Brain pericyte (primary cell): ENCODE results near the gene LDAH.
"Not testable (repeated sequence)": the region's sequence is repeated elsewhere in the genome, so short reads cannot be mapped to it uniquely, and the experiment has no call there.

Experiments
- DNase-seq: peaks from one replicate; pipeline ENCODE4 v3.0.0-alpha.2; 2012; ENCODE audit warnings: low read depth, low spot score

Gene LDAH

DNA sequence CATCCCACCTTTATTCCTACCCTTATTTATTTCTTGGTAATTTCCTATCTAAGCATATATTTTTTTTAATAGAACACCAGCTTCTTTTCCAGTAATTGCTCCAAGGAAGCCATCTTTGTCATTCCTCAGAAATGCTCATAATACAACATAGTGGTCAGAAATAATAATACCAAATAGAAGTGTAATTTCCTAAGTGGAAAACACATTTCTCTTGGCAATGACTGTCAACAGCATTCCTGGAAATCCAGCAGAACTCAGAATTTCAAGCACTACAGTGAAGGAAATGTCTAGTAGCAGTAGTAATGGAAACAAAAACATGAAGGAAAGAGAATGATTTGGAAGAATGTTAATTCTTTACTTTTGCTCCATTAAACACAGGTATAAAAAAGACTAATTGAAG lies 99.4 kb downstream of the LDAH start:
- DNase-seq = no peak

DNA sequence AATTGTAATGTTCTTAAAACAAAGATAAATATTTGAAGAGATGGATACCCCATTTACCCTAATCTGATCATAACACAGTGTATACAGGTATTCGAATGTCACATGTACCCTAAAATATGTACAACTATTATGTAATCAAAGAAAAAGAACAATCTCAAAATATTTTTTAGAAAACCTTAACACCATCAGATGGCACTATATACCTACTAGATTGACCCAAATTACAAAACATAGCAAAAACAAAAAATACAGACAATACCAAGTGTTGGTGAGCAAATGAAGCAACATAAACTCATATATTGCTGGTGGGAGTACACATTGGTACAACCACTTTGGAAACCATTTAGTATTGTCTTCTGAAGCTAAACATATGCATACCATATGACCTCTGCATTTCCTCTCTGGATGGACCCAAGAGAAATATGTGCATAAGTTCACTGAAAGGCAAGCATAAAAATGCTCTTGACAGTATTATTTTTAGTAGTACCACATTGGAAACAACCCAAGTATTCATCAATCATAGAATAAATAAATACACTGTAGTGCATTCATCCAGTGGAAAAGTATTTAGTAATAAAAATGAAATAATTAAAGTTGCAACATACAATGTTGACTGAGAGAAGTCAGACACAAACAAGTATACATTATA lies 100.2 kb downstream of the LDAH start:
- no peak for DNase-seq

DNA sequence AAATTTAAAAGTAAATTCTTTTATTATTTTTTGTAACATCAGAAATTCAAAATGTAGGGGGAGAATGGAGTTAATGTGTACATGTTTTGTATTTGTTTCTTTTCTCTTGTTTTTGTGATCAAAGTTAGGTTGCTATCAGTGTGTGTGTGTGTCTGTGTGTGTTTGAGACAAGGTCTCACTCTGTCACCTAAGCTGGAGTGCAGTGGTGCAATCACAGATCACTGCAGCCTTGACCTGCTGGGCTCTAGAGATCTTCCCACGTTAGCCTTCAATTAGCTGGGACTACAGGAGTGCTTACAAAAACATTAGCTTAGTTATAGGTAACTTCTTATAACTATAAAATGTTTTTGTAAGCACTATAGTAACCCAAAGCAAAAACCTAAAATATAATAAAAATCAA lies 105.3 kb downstream of the LDAH start:
- no peak for DNase-seq

DNA sequence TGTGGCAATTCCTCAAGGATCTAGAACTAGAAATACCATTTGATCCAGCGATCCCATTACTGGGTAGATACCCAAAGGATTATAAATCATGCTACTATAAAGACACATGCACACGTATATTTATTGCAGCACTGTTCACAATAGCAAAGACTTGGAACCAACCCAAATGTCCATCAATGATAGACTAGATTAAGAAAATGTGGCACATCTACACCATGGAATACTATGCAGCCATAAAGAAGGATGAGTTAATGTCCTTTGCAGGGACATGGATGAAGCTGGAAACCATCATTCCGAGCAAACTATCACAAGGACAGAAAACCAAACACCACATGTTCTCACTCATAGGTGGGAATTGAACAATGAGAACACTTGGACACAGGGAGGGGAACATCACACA lies 106.7 kb downstream of the LDAH start:
- not testable (repeated sequence) for DNase-seq

DNA sequence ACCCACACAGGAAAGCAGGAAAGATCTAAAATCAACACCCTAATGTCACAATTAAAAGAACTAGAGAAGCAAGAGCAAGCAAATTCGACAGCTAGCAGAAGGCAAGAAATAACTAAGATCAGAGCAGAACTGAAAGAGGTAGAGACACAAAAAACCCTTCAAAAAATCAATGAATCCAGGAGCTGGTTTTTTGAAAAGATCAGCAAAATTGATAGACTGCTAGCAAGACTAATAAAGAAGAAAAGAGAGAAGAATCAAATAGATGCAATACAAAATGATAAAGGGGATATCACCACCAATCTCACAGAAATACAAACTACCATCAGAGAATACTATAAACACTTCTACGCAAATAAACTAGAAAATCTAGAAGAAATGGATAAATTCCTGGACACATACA lies 108.5 kb downstream of the LDAH start:
- DNase-seq = not testable (repeated sequence)

DNA sequence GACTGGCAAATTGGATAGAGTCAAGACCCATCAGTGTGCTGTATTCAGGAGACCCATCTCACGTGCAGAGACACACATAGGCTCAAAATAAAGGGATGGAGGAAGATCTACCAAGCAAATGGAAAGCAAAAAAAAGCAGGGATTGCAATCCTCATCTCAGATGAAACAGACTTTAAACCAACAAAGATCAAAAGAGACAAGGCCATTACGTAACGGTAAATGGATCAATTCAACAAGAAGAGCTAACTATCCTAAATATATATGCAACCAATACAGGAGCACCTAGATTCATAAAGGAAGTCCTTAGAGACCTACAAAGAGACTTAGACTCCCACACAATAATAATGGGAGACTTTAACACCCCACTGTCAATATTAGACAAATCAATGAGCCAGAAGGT lies 109.3 kb downstream of the LDAH start:
- not testable (repeated sequence) for DNase-seq

DNA sequence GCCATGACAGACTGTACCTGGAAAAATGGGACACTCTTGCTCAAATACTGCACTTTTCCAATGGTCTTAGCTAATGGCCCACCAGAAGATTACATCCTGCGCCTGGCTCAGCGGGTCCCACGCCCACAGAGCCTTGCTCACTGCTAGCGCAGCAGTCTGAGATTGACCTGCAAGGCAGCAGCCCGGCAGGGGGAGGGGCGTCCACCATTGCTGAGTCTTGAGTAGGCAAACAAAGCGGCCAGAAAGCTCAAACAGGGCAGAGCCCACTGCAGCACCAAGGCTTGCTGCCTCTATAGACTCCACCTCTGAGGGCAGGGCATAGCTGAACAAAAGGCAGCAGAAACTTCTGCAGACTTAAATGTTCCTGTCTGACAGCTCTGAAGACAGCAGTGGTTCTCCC lies 111.3 kb downstream of the LDAH start:
- DNase-seq = not testable (repeated sequence)

DNA sequence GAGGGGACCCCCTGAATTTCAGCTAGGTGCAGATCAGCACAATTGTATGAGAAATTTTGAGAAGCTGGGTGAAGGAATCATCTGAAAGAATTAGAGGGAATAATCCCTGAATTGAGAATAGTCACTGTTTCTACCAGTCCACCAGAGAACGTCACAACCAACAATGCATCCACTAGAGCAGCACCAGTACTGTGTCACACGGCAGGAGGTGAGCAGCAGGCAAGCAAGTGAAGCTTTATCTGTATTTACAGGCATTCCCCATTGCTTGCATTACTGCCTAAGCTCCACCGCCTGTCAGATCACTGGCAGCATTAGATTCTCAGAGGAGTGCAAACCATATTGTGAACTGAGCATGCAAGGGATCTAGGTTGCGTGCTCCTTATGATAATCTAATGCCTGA lies 115.3 kb downstream of the LDAH start:
- DNase-seq = no peak

DNA sequence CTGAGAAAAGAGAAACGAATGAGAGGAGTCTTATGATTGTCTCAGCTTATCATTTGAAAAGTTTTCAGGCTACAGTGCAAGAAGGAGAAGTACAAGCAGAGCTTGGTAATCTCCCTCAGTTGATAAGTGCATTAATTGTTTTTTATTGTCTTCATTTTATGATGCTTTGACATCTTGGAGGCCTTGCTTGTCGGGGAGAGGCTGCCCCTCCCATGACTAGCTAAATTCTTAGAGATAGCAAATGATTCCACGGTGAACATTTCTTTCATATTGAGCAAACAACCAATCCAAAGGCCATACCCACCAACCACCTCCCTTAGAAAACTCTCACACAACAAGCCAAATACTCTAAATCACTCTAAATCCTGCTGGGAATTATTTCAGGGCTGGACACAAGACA lies 116.1 kb downstream of the LDAH start:
- no peak for DNase-seq

DNA sequence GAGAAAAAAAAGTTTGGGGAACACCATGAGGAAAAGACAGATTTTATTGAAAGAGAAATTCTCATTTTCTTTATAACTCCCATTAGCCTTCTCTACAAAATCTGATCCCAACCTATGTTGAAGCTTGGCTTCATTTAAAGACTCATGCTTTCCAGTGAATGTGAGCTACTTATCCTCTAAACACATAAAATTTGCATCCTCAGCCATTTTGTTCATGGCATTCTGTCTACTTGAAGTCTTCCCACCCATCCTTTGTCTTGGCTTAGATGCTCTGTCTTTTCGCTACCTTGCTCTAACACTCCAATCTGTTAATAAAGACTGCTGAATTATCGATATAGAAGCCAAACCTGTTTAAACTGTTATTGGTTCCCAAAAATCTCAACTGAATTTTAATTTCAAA lies 116.7 kb downstream of the LDAH start:
- no peak for DNase-seq

DNA sequence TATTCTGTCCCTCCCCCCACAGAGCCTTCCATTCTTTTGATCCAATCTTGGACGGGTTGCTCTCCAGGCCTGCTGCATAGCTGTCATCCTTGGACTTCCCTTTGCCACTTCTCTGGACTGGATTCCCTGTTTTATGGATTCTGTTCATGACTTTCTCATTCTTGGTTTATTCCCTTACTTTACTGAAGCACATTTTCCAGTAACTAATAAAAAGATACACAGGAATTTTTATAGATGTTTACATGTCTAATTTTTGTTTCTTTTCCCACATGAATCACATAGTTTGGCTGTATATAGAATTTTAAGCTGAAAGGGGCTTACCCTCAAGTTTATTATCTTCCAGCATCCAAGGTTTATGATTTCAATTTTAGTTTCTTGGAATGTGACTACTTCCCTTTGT lies 118.0 kb downstream of the LDAH start:
- DNase-seq = no peak

DNA sequence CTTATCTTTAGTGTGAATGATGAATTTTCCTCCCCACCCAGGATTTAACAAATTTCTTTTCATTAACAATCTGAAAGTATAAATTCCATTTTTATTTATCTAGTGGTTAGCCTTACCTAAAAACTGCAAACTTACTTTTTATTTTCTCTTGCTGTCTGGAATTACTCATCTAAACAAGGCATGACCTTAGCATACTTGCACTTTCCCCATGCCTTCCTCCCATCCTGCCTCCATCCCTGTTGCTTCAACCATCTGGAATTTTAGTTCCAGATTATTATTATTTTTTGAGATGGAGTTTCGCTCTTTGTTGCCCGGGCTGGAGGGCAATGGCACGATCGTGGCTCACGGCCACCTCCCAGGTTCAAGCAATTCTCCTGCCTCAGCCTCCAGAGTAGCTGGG lies 120.3 kb downstream of the LDAH start:
- DNase-seq = no peak

DNA sequence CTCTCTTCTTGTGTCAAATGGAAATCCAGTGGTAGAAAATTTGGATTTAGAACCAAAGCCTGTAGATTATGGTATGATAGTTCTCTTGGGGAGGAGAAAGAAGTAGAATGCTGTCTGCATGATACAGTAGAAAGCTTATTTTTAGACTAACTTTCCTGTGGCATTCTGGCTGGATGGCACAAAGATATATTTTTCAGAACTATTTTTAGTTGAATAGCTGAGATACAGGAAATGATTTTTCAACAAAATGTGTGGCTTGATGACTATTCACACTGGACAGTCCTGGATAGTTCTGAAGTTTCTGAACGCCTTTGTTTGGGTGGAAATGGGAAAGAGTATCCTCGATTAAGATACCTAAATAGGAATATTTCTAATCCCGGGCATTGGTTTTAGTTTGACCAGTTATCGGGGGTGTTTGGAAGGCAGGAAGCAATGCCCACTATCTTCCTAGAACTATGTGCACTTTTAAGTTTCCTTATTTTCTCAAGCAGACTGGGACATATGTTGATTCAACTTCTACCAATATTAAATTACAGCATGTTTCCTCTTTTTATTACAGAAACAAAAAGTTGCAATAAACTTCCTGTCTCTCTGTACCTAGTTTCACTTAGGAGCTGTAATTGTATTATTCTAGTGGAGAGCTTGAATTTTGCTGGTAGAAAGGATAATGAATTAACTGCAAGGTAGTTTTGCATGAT lies 123.8 kb downstream of the LDAH start:
- no peak for DNase-seq

DNA sequence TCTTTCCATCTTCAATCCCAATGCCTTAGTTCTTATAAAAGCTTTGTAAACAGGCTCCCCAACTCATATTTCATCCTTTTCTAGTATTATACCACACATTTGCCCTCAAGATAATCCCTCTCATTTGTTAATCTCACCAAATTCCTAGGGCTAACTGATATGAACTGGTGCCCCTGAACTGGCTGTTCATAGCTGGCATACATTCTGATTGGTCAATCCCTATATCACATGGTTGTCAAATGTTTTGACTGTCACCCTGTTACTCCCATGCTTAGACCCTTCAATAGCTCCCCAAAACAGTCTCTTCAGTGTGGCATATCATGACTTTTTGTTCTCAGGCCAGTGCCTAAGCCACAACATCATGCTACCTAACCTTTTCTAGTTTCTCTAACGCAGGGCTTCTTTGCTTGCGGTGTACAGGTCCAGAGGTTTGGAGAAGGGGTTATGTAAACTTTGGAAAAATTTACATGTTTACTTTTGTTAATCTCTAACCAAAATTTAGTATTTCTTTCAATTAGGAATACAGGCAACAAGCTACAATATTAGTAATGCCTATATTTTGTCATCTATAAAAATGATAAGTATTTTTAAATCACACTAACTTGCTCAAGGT lies 125.5 kb downstream of the LDAH start:
- DNase-seq = no peak

DNA sequence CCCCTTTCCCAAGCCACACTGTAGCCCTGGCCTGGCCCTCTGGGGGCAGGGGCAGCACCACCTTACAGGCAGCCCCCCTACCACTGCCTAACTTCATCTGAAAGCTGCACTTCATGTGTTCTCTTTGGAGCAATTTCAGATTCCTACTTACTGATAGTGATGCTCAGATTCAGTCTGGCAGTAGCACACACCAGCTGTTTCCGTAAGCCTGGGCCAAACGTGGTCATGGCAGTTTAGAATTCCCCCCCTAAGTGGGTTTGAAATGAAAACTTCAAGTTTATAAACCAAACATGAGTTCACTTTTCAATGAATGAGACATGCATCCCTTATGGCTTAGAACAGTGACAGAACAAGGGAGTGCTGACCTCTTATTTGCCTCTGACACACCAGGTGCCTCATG lies 126.5 kb downstream of the LDAH start:
- no peak for DNase-seq

DNA sequence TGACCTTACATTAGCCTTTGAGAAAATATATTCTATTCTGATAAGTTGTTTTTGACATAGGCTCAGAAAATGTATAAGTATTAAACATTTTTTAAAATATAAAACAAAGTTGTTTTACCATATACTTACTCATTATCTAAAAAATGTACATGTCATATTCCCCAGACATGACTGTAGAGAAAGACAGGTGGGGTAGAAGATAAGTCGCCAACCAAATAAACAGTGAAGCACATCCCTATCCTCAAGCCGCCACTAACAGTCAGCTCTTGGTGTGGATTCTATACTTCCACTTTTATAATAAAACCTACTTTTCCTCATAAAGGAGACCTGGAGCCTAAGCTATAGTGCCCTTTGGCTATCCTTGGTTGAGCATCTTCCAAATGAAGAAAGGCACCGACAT lies 129.6 kb downstream of the LDAH start:
- DNase-seq = no peak

DNA sequence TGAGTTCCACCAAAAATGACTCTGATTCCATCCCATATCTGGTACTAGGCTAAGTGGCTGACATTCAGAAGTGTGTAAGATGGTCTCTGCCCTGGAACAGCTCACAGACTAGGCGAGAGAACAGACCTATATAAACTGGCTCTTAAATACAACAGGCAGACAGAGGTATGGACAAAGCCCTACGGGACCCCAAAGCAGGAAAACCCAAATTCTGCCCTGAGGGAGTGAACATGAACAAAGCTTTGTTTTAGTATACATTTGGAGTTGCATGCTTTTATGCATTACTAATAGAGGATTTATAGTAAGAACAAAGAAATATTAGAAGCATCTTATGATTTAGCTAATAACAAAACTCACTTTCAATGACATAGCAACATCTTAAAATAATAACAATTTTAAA lies 130.8 kb downstream of the LDAH start:
- no peak for DNase-seq

DNA sequence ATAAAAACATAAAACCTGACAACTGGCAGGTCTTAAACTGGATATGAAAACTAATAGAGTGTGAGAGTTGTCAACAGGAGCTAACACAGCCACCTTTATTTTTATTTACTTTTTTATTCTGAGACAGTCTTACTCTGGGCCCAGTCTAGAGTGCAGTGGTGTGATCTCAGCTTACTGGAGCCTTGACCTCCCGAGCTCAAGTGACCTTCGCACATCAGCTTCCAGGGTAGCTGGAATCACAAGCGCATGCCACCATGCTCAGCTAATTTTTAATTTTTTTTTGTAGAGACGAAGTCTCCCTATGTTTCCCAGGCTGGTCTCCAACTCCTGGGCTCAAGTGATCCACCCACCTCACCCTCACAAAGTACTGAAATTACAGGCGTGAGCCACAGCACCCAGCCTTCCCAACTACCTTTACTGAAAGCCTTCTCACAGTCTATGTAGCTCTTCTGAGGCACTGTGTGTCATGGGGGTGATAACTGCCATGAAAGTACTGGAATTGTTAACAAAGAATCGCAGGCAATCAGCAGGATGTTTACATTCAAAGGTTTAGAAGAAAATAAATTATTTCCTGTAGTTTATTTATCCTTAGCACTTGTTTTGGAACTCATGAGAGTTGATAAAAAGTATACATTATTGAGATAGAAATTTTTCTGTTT lies 131.7 kb downstream of the LDAH start:
- DNase-seq = no peak

DNA sequence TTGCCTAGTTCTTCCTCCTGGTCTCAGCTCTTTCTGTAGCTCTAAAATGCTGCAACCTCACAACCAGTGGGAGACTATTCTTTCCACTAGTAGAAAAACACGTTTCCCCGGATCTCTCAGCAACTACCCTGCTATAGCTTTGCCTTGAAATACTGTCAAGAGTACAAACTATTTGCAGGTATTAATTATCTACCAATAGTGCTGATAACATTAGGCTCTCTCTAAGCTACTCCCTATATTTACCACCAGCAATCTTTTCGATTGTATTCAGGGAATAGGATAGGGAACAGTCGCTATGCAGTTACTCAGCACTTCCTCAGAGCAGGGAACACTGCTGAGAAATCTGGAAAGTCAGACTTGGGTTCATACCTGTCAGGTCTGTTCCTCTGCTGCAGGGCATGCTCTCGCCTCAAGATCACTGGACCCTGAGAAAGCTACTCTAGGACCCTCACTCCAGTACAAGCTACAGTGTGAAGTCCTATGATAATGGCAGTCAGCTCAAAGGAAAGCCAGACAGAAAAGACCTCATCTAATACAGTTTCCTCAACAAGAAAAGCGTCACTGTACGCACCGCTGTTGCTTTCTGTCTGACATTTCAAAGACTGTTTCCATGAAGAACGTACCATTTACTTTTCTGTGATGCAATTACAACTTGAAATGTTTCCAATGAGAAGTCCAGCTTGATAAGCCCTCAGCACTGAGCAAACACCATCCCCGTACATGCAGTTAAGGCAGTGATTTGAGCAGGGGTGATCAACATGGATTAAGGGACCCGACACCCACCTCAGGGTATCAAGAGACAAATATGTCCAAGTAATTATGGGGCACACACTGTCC lies 133.3 kb downstream of the LDAH start:
- no peak for DNase-seq

DNA sequence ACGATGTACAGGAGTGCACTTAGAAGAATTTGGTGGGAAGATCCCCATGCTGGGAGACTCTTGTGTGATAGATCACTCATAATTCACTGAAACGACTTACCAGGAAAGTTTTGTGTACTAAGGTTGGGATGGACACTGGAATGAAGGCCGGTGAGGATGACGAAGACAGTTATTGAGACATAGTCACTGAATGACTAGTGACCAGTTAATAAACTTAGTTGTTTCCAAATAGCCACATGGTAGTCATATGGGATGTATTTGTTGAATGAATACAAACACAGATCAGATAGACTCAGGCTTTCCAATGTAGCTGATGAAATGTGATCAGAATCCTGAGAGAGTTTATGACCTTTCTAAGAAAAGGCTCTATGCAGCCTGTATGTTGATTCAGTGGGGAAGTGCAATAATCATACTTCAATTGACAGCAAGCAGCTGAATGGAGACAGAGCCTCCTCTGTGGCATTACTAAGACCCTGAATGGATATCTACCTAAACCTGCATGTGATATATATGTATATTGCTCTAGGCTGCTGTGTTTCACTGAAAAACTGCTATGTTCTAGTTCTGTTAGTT lies 135.6 kb downstream of the LDAH start:
- no peak for DNase-seq

DNA sequence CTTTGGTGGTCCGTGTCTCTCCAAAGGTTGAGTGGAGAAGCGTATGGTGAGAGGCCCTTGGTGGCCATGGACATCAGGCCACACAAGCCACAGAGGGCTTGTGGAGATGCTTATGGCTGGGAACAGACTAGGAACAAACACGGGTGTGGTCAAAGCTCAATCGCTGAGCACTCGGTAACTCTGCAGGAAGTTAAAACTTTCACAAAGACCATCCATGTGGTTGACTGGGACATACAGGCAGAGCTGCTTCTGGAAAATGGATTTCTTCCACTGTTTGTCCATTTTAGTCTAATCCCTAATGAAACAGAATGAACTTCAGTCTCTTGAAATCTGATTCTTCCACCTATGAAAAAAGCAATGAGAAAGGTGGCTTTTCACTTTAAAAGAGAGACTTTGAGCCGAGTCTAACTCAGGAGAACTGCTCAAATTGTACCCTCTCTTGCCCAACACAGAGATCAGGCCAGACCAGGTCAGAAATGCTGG lies 138.3 kb downstream of the LDAH start:
- no peak for DNase-seq
